CD4-positive, alpha-beta T cell treated with Interleukin-1 beta for 1 hour (primary cell): ENCODE measurements around the gene PRH2.

Experiments used
- DNase-seq, 2 donors: peaks; one replicate each; pipeline ENCODE4 v3.0.0-alpha.2; 2020 to 2022

Gene PRH2

DNA sequence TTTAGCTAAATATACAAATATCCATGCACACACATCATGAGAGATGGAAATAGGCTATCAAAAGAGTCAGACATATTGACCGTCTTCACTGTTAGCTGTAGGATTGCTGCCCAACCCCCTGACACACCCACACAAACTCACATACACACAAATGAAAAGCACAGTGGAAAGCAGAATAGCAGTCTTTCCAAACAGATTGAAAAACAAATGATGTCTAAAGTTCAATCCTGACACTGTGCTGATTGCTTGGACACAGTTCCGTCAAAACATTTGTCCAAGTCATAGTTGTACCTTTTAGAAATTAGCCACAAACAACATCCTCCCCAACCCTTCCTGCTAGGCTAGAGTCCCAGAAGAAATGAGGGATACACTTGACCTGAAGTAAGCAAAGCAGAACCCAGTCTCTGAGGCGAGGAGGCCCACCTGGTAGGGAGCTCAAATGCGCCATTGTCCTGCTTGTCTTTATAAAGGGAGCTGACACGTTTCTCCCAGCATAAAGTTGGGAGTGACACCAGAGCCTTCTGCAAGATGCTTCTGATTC is at the start of gene PRH2:
TSS of gene PRH2 (plus strand) at position 491 of the 541 bp plus-strand sequence. CDS start at position 529, 38 bp downstream.
- DNase-seq, result no peak

GRCh38 chr12:10884086-10884725 is 44.8 kb upstream of the PRH2 start, which contains the start of gene PRH1:
PRH1 (minus strand) TSS chr12:10884255; CDS start chr12:10884217, 38 bp downstream.
- DNase-seq, result no peak

GRCh38 chr12:10889226-10889625 is 39.8 kb upstream of the PRH2 start:
- no peak for DNase-seq

DNA sequence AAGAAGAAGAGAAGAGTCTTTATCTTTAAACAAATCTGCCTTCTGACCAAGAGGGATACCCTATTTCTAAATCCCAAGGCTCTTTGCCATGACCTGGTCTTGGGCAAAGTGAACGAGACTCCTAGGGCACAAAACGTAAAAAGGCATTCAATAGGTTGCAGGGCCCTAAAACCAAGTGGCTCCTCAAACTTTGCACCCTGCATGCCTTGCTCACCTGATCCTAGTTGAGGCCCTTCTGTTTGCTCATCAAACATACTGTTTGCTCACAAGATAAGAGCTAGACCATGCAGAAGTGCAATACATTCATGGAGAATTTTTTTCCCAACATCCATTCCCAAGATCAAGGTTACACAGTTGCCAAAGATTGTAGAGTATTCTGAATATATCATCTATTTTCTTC is 37.1 kb upstream of the PRH2 start:
- no peak for DNase-seq

DNA sequence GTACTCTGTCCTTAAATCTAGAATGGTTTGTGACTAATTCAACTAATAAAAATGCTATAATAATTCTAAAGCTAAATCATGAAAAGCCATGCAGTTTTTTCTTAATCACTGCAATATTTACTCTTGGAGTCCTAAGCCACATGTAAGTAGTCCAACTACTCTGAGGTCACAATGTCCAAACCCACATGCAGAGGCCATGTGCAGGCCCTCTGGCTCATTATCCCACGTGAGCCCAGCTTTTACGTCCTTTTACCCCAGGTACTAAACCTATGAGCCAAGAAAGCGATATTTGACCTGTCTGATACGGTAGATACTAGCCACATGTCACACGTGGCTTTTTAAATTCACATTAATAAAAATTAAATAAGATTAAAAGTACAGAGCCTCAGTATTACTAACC is 32.2 kb upstream of the PRH2 start:
- no peak for DNase-seq

- no peak for DNase-seq
Observed at GRCh38 chr12:10900530-10900929, 28.5 kb upstream of the PRH2 start.

GRCh38 chr12:10900972-10901371 is 28.1 kb upstream of the PRH2 start:
- DNase-seq, result no peak

DNA sequence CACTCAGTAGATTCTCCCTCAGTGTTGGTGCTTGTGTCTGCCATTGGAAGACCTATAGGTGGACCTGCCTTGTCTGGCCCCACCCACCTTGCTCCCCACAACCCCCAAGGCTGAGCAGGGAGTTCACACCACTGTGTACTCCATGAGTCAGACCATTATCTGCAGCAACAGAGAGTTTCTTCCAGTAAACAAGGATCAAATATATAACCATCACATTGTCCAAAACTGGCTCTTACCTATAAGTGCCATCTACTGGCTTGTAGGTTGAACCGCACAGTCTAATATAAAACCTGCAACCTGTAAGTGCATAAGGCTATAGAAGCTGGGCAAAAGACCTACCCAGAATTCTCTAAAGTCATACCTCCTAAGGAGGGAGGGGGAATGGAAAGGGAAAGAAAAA is 27.6 kb upstream of the PRH2 start:
- DNase-seq, result no peak

DNA sequence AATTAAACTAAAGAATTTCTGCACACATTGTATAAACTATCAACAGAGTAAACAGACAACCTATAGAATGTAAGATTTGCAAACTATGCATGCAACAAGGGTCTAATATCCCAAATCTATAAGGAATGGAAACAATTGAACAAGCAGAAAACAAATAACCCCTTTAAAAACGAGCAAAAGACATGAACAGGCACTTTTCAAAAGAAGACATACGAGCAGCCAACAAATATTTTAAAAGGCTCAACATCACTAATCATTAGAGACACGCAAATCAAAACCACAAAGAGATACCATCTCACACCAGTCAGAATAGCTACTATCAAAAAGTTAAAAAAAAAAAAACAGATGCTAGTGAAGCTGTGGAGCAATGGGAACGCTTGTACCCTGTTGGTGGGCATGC is 24.4 kb upstream of the PRH2 start:
- no peak for DNase-seq

DNA sequence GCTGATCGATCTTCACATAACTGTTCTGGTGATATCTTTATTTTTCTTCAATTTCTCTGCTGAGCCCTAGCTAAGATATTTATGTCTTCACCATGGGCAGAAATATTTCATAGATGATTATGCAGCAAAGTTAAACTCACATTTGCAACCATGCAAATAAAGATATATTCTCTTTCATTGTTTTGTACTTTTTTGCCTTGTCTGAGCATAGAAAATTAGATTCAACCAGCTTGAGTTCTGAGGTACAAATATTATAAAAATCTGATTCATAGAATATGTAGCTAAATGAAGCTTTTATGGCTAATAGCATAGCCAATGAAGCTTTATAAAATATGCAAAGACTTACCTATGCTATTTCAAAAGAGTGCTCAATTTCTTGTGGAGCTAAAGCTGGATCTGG is 19.6 kb upstream of the PRH2 start, which contains the start of gene TAS2R13:
TSS of gene TAS2R13 (minus strand) at position 101 of the 400 bp plus-strand sequence. CDS start 264 bp downstream, outside the sequence.
- DNase-seq, result no peak

DNA sequence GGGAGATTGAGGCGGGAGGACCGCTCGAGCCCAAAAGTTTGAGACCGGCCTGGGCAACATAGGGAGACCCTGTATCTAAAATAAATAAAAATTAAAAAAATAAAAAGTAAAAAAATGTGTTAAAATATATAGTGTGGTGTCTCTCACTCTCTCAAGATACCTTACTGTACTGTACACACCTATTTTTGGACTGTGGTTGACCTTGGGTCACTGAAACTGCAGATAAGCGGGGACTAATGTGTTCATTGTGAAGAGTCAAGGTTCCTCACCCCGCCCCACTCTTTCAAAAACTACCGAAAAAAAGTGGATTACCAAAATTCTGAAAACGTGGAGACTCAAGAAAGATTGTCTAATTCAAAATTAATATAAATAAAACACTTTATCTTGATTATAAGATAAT is 18.7 kb upstream of the PRH2 start:
- no peak for DNase-seq

DNA sequence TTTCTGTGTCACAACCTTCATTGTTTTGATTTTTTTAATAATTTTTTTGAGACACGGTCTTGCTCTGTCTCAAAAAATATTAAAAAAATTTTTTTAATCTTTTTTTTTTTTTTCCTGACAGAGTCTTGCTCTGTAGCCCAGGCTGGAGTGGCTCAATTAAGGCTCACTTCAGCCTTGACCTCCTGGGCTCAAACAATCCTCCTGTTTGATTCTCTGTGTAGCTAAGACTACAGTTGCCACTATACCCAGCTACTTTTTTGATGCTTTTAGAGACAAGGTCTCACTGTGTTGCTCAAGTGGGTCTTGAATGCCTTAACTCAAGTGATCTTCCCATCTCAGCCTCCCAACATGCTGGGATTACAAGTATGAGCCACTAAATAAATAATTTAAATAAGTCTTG is 9.2 kb upstream of the PRH2 start:
- DNase-seq, result no peak

GRCh38 chr12:10926269-10926668 is 2.8 kb upstream of the PRH2 start:
- DNase-seq, result no peak

- DNase-seq, result no peak
Observed at GRCh38 chr12:10936506-10936905, 7.5 kb downstream of the PRH2 start.

DNA sequence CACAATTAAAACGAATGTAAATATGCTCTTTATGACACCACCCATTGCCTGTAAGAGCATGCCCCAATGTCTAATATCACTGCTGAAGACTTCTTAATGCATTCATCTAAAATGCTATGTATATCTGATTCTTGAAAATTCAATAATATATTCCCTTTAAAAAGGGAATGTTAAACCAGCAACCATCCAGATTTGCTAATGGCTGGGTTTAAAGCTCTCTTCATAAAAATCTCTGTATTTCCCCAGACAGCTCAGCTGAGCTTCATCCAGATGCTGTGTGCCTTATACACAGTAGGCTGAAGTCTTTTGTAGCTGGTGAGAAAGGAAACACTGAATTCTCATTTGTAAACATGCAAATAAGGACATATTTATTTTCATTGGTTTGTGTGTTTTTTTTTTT is 10.1 kb downstream of the PRH2 start, which contains the start of gene TAS2R14:
TSS of gene TAS2R14 (minus strand) at position 101 of the 400 bp plus-strand sequence. CDS start at position 45, 56 bp downstream.
- DNase-seq, result no peak

- no peak for DNase-seq
Observed at GRCh38 chr12:10940389-10940788, 11.4 kb downstream of the PRH2 start.

DNA sequence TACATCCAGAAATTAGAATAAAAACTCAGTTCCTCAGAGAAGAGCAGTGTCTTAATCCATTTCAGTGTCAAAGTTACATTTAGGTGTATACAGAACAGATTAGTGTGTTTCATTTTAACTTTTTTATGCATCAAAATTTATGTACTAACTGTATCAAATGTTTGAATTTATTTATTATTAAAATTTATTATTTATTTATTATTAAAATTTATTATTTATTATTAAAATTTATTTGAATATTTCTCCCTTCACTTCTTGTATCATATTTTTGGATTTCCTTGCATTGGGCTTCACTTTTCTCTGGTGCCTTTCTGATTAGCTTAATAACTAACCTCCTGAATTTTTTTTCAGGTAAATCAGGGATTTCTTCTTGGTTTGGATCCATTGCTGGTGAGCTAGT is 12.3 kb downstream of the PRH2 start:
- no peak for DNase-seq

- no peak for DNase-seq
Observed at GRCh38 chr12:10941916-10942607, 13.0 kb downstream of the PRH2 start.

DNA sequence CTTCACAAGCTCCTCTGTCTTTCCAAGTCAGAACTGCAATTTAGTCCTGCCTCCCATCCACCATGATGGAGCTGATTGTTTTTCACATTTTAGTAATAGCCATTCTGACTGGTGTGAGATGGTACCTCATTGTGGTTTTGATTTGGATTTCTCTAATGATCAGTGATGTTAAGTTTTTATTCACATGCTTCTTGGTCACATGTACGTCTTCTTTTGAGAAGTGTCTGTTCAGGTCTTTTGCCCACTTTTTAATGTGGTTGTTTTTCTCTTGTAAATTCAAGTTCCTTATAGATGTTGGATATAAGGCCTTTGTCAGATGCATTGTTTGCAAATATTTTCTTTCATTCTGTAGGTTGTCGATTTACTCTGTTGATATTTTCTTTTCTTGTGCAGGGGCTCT is 14.1 kb downstream of the PRH2 start:
- no peak for DNase-seq

GRCh38 chr12:10952645-10953044 is 23.6 kb downstream of the PRH2 start:
- no peak for DNase-seq

DNA sequence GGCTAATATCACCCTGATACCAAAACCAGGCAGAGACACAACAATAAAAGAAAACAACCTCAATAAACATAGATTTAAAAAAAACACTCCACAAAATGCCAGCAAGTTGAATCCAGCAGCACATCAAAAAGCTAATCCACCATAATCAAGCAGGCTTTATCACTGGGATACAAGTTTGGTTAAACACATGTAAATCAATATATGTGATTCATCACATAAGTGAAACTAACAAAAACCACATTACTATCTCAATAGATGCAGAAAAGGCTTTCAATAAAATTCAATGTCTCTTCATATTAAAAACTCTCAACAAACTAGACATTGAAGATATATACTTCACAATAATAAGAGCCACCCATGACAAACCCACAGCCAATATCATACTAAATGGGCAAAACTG is 27.0 kb downstream of the PRH2 start:
- DNase-seq, result no peak

- no peak for DNase-seq
Observed at GRCh38 chr12:10957741-10958140, 28.7 kb downstream of the PRH2 start.

DNA sequence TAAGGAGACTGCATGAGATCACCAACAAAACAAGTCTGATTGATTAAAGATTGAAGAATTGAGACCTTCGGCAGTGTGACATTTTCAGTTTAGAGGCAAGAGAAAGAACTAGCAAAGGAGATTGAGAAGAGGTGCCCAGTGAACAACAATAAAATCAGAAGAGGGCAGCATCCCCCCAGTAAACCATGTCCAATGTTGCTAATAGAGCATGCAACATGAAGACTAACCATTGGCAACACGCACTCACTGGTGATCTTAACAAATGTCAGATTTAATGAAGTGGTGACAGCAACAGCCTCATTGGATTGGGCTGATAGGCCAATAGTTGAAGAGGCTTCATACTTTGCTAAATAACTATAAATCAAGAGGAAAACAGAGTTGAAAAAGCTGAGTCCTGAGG is 30.8 kb downstream of the PRH2 start:
- peak in 1 of 2 donors; percentile 15 for DNase-seq

- DNase-seq, result peak in 1 of 2 donors; percentile 10
Observed at GRCh38 chr12:10960211-10960610, 31.2 kb downstream of the PRH2 start.
